ENCODE results near the gene EVA1A.

DNA sequence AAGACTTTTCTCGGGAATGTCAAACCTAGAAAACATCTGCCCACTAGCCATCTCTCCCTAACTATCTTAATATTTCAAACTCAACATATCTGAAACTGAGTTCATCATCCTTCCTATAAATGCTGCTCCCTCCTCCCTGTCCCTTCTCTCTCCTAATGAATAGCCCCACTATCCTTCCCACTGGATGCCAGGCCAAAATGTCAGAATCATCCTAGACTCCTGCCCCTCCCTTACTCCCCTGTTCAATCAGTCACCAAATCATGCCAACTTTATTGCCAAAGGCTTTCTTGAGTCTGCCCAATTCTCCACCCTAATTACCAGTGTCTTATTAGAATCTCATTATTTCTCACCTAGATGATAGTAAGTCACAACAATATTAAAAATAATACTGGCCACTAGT is 8.5 kb downstream of the EVA1A start:
- TF ChIP-seq, protein P1, sequence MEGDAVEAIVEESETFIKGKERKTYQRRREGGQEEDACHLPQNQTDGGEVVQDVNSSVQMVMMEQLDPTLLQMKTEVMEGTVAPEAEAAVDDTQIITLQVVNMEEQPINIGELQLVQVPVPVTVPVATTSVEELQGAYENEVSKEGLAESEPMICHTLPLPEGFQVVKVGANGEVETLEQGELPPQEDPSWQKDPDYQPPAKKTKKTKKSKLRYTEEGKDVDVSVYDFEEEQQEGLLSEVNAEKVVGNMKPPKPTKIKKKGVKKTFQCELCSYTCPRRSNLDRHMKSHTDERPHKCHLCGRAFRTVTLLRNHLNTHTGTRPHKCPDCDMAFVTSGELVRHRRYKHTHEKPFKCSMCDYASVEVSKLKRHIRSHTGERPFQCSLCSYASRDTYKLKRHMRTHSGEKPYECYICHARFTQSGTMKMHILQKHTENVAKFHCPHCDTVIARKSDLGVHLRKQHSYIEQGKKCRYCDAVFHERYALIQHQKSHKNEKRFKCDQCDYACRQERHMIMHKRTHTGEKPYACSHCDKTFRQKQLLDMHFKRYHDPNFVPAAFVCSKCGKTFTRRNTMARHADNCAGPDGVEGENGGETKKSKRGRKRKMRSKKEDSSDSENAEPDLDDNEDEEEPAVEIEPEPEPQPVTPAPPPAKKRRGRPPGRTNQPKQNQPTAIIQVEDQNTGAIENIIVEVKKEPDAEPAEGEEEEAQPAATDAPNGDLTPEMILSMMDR (IDR thresholded peaks at IDR 0.05) = no peak
- no peak for TF ChIP-seq POLR2A (IDR thresholded peaks at IDR 0.05)
